GM19395 (cell line): ENCODE results near the gene NIBAN1.

ENCODE experiments used
- ATAC-seq: cut with Tn5 transposase; IDR thresholded peaks from one replicate; pipeline ENCODE4 v1.9.1; 2021; ENCODE audit warnings: mild to moderate bottlenecking, moderate library complexity; ENCODE audit not compliant: unreplicated experiment

Gene NIBAN1

DNA sequence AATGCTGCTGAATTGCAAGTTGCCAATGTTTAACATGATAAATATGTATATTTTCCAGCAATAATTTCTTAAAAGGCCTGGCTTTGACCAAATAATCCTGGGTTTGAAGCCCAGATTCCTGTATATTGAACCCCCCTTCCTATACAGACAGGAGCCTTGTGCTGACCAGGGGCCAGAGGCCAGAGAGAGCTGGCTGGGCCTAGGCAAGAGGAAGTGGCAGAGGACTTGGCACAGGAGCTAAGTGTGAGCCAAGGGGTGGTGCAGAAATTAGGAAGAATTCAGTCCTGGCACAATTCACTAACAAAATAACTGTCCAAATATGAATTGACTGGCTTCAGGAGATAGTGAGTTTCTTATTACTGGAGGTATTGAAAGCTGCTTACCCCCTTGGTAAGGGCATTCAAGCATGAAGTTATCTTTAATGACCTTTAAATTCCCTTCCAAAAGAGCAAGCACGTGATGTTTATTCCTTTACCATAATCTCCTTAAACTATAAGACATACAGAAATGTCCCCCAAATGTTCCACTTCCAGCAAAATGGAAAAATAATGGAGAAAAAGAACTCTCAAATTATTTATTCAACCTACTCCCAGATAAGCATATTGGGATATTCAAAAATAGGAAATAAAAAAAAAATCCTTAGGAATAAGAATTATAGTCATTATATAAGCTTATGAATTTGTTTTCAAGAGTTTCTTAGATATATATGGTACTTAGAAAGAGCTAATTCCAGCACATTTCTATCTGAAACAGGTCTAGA lies 26.6 kb downstream of the NIBAN1 start:
- ATAC-seq = no peak

DNA sequence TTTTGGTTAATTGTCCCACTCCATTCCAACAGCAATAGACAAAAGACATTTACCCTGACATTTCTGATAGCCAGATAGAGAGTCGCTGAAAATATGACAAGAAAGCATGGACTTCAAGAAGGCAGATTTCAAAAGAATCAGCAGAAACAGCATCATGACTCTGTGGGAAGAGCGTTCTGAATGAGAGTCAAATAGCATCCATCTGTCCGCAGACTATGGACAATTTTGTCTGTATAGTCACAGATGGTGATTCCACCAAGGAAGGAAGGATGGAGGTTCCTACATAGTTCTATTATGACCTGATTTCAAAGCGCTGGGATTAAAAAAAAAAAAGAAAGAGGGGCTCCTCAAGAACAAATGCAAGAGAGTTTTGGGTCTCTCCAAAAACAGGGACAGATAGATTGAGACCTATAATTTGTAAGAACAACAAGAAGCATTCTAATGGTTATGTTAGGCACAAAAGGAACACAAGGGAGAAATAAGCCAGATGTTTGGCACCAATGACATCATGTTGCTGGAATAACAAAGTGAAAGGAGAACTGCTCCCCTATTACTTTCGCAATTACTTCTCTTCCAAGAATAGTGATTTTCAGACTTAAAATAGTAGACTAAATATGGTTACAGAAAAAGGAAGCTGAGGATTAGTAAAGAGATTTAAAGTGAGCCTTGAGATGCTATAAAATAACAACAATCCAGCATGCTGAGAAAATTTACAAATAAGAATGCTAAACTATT lies 28.5 kb downstream of the NIBAN1 start:
- ATAC-seq = peak; percentile 53

DNA sequence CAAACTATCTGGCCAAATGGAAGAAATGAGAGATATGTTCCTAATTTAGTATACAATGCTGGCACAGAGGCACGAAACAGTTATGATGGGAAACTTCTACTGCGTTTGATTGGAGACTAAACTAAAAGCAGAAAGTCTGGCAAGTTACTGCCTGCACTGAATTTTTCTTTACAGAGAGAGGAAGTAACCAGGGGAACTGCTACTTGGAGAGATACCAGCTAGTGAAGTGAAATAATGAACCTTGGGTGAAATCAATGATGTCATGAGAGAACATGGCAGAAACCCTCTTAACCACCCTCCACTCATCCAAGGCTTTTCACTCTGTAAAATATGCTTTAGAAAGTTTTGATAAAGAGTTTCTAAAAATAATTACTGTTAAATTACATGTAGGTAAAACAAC lies 29.3 kb downstream of the NIBAN1 start:
- peak; percentile 57 for ATAC-seq

DNA sequence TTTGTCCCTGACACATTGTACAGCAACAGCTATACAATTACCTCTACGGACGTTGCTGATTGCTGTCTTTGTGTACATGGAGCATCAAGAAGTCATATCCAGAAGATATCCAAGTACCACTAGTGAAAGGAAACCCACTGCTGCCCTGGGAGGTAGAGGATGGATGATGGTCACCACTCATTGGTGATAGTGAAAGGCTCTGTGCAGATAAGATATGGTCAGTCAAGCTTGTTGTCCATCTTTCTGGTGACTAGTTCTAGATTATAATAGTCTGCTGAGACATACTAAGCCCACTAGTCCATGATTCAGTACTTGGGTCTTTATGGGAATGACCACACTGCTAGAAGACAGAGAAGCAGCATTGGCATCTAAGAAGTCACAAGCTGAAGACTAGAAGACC lies 30.3 kb downstream of the NIBAN1 start:
- ATAC-seq = no peak

DNA sequence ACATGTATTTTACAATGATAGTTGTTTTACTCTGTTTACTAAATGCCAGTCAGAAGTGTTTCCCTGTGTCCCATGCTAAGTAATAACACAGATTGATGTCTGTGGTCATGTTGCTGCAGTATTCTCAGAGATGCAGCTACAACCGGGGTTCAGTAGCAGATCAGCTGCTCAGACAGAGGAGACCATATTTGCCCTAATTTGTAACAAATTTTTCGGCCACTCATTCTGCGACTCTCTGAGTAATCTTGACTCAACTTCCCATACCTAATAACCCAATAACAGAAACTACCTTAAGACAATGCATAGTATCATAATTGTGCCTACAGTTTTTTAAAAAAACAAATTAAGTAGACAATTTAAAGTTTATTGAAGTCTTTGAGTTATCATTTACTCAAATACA lies 32.6 kb downstream of the NIBAN1 start:
- peak; percentile 77 for ATAC-seq

DNA sequence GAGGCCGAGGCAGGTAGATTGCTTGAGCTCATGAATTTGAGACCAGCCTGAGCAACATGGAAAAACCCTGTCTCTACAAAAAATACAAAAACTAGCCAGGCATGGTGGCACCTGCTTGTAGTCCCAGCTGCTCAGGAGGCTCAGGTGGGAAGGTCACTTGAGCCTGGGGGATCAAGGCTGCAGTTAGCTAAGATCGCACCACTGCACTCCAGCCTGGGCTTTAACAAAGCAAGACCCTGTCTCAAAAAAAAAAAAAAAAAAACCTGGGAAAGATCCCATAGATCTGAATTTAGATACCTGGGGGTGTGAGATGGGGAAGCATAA lies 32.9 kb downstream of the NIBAN1 start:
- ATAC-seq = peak; percentile 27

DNA sequence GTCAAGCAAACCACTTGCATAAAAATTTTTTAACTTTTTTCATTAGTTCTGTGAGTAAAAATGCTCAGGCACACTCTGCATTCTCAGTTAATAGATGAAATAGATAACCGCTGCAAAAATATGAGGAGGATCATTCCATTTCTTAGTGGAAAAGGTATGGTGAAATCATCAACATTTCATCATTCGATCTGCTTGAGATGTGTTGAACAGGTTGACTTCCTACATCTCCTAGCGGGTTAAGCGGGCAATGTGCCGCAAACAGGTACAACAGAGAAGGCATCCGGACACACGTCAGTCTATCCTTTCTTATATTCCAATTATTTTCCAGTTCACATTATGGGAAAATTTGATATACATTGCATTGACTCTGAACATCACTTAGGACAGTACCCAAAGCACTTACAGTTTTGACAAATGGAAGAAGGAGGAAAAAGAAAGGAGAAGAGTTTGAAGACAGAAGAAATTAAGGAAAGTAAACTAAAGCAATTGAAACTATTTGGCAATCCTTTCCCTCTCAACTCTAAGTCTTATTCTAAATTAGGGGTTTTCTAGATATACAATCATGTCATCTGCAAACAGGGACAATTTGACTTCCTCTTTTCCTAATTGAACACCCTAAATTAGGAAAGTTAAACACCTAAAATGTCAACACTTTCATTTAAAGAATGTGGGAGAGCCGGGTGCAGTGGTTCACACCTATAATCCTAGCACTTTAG lies 33.5 kb downstream of the NIBAN1 start:
- no peak for ATAC-seq

DNA sequence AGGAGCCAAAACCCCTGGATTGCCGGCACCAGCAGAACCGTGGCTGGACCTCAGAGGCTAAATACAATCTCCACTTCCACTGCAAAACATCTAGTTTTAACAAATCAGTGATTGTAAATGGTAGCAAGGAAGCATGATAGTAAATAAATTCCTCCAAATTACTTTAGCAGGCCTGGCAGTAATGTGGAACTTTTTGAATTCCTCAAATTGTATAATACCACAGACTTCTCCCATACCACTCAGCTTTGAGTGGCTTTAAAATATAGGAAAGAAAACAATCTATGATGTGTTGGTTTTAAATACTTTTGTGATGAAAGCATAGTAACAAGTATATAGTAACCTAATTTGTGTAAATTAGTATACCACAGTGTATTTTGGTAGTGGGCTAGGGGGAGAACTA lies 34.1 kb downstream of the NIBAN1 start:
- no peak for ATAC-seq

DNA sequence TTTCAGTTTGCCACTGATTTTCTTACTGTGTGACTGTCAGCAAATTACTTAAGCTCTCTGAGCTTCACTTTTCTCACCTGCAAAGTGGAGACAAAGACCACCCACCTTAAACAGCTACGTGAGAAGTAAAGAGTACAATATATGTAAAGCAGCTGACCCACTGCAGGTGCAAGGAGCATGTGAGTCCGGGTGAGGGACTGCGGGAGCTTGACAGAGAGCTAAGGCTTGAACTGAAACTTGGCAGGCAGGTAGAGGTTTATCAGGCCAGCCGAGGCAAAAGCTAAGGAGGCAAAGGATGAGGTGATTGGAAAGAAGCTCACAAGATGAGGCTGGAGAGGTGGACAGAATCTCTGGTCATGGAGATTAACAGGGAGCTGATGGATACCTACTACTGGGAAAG lies 36.6 kb downstream of the NIBAN1 start:
- no peak for ATAC-seq

DNA sequence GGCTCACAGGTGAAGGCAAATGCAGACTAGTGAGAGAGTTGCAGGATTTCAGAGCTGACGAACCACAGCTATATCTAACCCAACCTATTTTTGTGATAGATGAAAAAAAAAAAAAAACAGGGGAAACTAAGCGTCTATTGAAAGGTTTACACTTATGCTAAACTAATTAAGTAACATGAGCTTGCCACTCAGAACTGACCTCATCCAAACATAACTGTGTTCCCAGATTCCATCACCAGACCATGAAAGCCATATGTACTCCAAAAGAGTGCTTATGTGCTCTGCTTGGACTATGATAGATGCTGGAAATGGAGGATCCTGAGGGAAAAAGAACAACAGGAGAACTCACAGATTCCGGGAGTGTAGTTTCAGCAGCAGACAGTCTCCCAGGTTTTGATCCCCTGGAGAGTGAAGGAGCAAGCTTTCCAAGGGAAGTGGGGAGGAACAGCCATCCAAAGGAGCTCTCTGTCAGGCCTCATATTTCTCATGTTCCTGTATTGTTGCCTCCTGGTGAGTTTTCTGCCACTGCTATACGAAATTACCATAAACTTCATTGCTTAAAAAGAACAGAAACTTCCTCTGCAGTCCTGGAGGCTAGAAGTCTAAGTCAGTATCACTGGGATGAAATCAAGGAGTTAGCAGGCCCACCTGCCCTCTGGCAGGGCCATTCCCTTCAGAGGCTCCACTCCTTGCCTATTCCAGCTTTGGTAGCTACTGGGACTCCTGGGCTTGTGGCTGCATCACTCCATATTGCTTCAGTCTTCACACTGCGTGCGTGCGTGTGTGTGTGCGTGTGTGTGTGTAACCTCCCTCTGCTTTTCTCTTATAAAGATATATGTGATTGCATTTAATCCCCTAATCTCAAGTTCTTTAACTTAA lies 38.1 kb downstream of the NIBAN1 start:
- no peak for ATAC-seq

DNA sequence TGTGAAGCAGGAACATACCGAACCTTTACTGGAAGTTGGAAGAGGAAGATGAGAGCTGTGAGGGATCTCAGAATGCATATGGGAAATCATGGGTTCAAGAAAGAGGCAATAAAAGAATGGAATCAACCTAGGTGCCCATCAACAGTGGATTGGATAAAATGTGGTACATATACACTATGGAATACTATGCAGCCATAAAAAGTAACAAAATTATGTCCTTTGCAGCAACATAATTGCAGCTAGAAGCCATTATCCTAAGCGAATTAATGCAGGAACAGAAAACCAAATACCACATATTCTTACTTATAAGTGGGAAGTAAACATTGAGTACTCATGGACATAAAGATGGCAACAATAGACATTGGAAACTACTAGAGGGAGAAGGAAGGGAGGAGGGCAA lies 40.4 kb downstream of the NIBAN1 start:
- ATAC-seq = no peak

DNA sequence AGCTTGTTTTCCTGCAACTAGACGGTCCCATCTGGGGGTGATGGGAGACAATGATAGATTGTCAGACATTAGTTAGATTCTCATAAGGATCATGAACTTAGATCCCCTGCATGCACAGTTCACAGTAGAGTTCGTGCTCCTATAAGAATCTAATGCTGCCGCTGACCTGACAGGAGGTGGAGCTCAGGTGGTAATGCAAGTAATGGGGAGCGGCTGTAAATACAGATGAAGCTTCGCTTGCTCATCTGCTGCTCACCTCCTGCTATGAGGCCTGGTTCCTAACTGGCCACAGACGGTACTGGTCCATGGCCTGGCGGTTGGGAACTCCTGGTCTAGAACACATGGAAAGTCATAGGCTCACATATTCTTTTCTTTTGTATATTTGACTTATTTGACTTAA lies 42.0 kb downstream of the NIBAN1 start:
- no peak for ATAC-seq

DNA sequence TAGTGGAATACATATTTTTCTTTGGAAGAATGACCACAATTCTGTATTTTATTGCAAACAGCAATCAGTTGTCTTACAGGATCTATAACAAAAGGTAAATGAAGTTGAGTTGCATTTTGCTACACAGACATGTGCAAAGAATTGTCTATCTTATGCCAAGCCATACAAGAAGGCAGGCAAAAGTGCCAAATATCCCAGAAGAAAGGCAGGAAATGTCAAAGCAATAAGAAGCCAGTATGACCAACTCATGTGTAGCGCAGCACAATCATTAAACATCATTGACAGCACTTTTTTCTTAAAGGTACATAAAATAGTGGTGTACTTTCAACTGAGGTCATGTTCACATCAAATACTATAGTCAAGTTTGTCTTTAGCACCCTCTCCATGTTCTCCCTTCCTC lies 42.7 kb downstream of the NIBAN1 start:
- no peak for ATAC-seq

DNA sequence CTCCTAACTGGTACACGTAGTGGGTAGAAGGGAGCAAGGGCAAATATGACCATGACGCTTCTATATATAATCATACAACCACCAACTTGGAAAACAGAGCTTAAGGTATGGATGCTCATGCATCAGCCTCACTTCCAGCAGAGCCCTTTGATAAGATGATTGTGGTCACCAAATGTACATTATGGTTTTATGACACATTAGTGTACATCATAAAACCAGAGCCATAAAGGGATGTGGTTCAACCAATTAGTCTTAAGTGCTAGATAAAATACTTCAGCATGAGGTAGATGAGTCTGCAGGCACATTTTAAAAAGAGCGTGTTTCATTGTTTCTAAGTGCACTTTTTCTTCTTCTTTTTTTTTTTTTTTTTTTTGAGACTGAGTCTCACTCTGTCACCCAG lies 43.7 kb downstream of the NIBAN1 start:
- ATAC-seq = no peak

DNA sequence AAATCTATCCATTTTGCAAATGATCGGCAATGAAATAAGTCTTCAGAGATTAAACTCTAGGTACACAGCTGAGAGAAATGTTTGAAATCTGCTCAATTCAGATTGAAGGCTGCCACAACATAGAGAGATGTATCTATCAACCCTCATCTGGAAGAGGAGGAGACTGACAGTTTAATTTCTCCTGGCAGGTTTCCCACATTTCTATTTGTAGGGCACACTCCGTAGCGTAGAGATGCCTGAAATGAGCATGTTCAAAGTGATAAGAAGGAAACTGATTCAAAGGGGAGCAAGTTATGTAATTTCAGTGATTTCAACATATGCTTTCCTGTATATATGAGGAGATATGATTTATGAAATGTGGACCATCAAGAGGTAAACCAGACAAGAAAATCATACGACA lies 44.1 kb downstream of the NIBAN1 start:
- no peak for ATAC-seq

DNA sequence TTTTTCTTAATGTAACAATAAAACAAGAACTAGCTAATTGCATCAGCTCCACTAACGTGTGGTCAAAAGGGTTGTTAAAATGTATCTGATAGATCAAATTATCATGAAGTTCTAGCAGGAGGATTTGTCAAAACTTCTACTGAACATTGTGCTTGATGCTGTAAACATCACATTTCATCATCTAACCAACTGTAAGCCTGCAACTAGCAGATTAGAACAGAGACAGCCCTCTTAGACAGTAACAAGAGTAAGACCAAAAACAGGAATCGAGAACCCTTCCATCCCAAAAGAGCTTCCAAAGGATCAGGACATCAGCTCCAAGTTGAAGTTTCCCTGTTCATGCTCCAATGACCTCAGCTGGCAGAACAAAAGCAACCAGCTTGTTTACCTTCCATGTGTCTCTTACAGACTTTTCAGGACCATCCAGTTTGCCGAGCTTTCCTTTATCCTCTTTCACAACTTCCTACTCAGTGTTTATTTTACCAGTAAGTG lies 44.6 kb downstream of the NIBAN1 start:
- ATAC-seq = no peak

DNA sequence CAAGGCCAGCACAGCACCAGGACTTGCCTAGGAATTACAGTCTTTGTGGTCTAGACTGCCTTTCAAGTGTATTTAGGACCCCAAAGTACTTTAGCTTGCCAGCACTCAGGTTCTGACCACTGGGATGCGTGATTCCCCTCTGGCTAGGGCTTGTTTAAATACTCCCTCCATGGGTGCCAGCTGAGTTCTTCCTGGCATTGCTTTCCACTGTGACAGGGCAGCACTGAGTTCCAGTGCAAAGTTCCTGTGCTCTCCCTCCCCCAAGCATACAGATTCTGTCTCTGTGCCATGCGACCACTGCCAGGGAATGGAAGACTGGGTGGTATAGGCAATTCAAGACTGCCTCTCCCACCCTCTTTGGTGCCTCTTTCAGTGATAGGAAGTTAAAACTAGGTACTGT lies 45.9 kb downstream of the NIBAN1 start:
- ATAC-seq = no peak
